HUES6 (cell line): ENCODE results near the gene AK3.
A peak's percentile ranks its signal among the peaks of the same experiment; 100 is the strongest.
"Not testable (repeated sequence)": the region's sequence is repeated elsewhere in the genome, so short reads cannot be mapped to it uniquely, and the experiment has no call there.

Experiments used
- H3K27ac ChIP-seq: 2 replicates; pipeline ENCODE4 v1.7.0; 2013; ENCODE audit warnings: low read depth, mild to moderate bottlenecking, low read length, inconsistent platforms
- H3K27me3 ChIP-seq: 2 replicates; pipeline ENCODE4 v1.6.1; 2013; ENCODE audit warnings: low read length; ENCODE audit not compliant: control insufficient read depth, insufficient read depth
- H3K36me3 ChIP-seq: 2 replicates; pipeline ENCODE4 v1.6.1; 2013; ENCODE audit warnings: low read length; ENCODE audit not compliant: control insufficient read depth, insufficient read depth
- H3K4me1 ChIP-seq: 2 replicates; pipeline ENCODE4 v1.6.1; 2013; ENCODE audit warnings: low read length; ENCODE audit not compliant: control insufficient read depth, insufficient read depth
- H3K4me3 ChIP-seq: 2 replicates; pipeline ENCODE4 v1.5.1; 2013; ENCODE audit warnings: low read depth, low read length
- H3K9ac ChIP-seq: one replicate; pipeline ENCODE4 v1.6.1; 2013; ENCODE audit warnings: mild to moderate bottlenecking, low read length
- H3K9me3 ChIP-seq: 2 replicates; pipeline ENCODE4 v1.6.1; 2013; ENCODE audit warnings: low read depth, low read length; ENCODE audit not compliant: control insufficient read depth, insufficient read depth

The AK3 gene

DNA sequence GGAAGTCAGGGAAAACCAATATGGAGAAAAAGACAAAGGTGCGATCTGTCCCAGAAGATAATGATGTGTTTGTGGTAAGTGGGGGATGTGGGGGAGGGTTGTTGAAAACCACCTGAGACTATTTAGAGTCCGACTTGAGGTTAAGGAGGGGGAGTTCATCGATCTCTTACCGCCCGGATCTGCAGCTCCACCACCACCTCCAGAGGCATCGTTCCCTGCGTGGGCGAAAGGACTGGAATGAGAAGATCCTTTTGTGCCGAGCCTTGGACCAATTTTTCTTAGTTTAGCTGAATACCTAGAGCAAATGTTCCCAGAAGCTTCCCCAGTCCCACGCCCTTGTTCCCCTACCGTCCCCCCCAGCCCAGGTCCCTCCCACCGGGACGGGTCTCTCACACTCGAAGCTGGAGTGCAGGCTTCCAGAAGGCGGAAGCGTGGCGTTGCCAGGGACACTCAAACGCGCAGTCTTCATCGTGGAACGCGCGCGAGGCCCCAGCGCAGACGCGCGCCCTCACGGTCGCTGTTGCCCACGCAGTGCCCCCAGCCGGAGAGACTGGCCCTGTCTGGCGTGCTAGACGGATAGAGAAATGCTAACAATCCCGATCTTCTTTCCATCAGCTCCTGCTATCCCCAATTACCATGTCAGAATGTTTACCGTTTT lies 74.8 kb downstream of the AK3 start, which contains the start of gene SPATA6L:
Gene SPATA6L, minus strand, starts transcription at position 439 of the 658 bp plus-strand sequence. Its CDS starts 230 bp downstream, at position 209.
- Histone ChIP-seq H3K9ac (peak within 1 kb of the TSS; percentile 38), H3K27me3 (peaks cover 6% of the 10 kb centered on the region; the same call in 1 of the 2 replicates), H3K27ac (no peak within 1 kb of the TSS), H3K4me3 (peak within 1 kb of the TSS; percentile 80), H3K36me3 (no peaks in the 10 kb centered on the region), H3K4me1 (peaks cover 38% of the 10 kb centered on the region), H3K9me3 (no peaks in the 10 kb centered on the region)

- H3K4me1 ChIP-seq = peaks cover 32% of the 10 kb centered on the region
- no peaks in the 10 kb centered on the region for H3K36me3 ChIP-seq
- no peak overlapping the region for H3K27ac ChIP-seq
- H3K4me3 ChIP-seq = peak overlapping the region; percentile 80
- H3K9ac ChIP-seq = no peak overlapping the region
- H3K9me3 ChIP-seq = no peaks in the 10 kb centered on the region
- H3K27me3 ChIP-seq = peaks cover 6% of the 10 kb centered on the region; the same call in 1 of the 2 replicates
These were observed 75.6 kb downstream of the AK3 start for GRCh38 chr9:4665357-4665756.

- Histone ChIP-seq H3K9ac (no peak overlapping the region), H3K27ac (no peak overlapping the region), H3K4me1 (peaks cover 32% of the 10 kb centered on the region), H3K9me3 (no peaks in the 10 kb centered on the region), H3K4me3 (peak overlapping the region; percentile 80), H3K36me3 (no peaks in the 10 kb centered on the region), H3K27me3 (peaks cover 6% of the 10 kb centered on the region; the same call in 1 of the 2 replicates)
These were observed 77.0 kb downstream of the AK3 start for GRCh38 chr9:4663956-4664355.

- peaks cover 6% of the 10 kb centered on the region; the same call in 1 of the 2 replicates for H3K27me3 ChIP-seq
- no peaks in the 10 kb centered on the region for H3K36me3 ChIP-seq
- H3K9ac ChIP-seq = peak overlapping the region; percentile 51
- no peak overlapping the region for H3K27ac ChIP-seq
- H3K9me3 ChIP-seq = no peaks in the 10 kb centered on the region
- H3K4me3 ChIP-seq = peak overlapping the region; percentile 80
- peaks cover 32% of the 10 kb centered on the region for H3K4me1 ChIP-seq
These were observed 77.8 kb downstream of the AK3 start for GRCh38 chr9:4662989-4663792.

DNA sequence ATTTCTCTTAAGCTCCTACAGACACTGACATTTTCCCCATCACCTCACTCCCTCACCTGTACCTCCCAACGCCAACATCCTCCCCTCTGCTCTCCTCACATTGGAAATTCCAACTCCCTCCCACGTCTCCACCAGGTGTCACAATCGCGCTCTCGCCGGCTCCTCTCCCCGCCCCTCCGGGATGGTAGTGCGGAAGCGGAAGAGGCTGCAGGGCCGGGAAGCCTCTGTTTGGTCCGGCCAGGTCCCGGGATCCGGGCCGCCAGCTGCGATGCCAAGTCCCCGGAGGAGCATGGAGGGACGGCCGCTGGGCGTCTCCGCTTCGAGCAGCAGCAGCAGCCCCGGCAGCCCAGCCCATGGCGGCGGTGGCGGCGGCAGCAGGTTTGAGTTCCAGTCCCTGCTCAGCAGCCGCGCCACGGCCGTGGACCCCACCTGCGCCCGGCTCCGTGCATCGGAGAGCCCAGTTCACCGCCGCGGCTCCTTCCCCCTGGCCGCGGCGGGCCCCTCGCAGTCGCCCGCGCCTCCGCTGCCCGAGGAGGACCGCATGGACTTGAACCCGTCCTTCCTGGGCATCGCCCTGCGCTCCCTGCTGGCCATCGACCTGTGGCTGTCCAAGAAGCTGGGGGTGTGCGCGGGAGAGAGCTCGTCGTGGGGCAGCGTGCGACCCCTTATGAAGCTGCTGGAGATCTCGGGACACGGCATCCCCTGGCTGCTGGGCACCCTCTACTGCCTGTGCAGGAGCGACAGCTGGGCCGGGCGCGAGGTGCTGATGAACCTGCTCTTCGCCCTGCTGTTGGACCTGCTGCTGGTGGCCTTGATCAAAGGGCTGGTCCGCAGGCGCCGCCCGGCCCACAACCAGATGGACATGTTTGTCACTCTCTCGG lies 78.7 kb downstream of the AK3 start, which contains the start of gene PLPP6:
Gene PLPP6, plus strand, starts transcription at position 187 of the 881 bp plus-strand sequence. Its CDS starts 82 bp downstream, at position 269.
- H3K36me3 ChIP-seq = no peaks in the 10 kb centered on the region
- peak within 1 kb of the TSS; percentile 45 for H3K27ac ChIP-seq
- peak within 1 kb of the TSS; percentile 51 for H3K9ac ChIP-seq
- H3K27me3 ChIP-seq = peaks cover 6% of the 10 kb centered on the region; the same call in 1 of the 2 replicates
- peak within 1 kb of the TSS; percentile 80 for H3K4me3 ChIP-seq
- peaks cover 32% of the 10 kb centered on the region for H3K4me1 ChIP-seq
- no peaks in the 10 kb centered on the region for H3K9me3 ChIP-seq

DNA sequence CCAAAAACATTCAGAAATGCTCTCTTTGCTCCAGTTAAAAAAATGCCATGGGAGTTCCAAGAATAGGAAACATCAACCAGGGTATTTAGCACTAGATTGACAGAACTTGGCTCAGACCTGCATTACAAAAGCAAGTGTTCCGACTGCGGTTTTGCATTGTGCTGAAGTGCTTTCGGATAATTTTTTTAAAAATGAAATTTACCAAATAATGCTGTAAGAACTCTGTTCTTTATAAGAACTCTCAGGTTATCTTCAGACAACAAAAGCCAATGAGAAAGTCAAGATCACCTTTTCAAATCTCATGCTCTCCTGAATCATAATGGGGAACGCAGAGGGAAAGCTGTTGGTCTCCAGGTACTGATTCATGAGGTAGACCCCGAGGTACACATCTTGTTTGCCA lies 79.4 kb downstream of the AK3 start:
- H3K9ac ChIP-seq = peak overlapping the region; percentile 31

DNA sequence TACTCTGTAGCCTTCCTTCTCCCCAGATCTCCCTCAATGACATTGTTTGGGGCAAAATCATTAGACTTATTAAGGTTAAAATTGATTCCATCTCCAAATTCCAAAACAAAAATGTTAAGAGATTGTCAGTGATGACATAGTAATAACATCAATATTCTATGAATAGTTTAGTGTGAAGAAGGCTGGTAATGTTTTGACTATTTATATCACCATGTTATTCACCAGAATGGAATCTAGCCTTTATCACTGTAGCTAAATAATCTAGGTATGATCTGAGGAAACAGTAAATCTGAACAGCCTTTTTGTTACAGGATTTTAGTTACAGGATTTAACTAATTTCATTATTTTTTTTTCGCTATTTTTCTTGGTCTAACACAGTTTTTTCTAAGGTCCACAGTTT lies 79.8 kb downstream of the AK3 start:
- Histone ChIP-seq H3K9me3 (no peaks in the 10 kb centered on the region), H3K4me1 (peaks cover 39% of the 10 kb centered on the region), H3K36me3 (no peaks in the 10 kb centered on the region), H3K9ac (no peak overlapping the region), H3K27ac (no peak overlapping the region), H3K4me3 (peak overlapping the region; percentile 80), H3K27me3 (no peaks in the 10 kb centered on the region)

More for the DNA sequence above, 79.4 kb downstream of the AK3 start:
- Histone ChIP-seq H3K27ac (no peak overlapping the region), H3K36me3 (no peaks in the 10 kb centered on the region), H3K4me3 (peak overlapping the region; percentile 80), H3K27me3 (0 out of 2 replicates have a peak, but pooled peaks cover 2% of the 10 kb centered on the region), H3K9me3 (no peaks in the 10 kb centered on the region), H3K4me1 (peaks cover 35% of the 10 kb centered on the region)

DNA sequence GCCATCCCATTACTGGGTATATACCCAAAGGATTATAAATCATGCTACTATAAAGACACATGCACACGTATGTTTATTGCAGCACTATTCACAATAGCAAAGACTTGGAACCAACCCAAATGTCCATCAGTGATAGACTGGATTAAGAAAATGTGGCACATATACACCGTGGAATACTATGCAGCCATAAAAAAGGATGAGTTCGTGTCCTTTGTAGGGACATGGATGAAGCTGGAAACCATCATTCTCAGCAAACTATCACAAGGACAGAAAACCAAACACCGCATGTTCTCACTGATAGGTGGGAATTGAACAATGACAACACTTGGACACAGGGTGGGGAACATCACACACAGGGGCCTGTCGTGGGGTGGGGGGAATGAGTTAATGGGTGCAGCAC lies 80.3 kb downstream of the AK3 start:
- peaks cover 34% of the 10 kb centered on the region for H3K4me1 ChIP-seq
- H3K9ac ChIP-seq, H3K27me3 ChIP-seq, H3K9me3 ChIP-seq, H3K27ac ChIP-seq, H3K4me3 ChIP-seq, H3K36me3 ChIP-seq: not testable (repeated sequence)
